ENCODE results near the gene GIGYF1. TPM values are rescaled to one million over a fixed set of nuclear protein-coding genes. Genes with fewer than 3 reads are reported as not detected.

GIGYF1 gene
- total and polyA plus RNA-seq, 2 of the 13 experiments (the other 11 are each of a cell fraction or from before 2014, with no cell fraction given), result 7.6 to 16.1 TPM

DNA sequence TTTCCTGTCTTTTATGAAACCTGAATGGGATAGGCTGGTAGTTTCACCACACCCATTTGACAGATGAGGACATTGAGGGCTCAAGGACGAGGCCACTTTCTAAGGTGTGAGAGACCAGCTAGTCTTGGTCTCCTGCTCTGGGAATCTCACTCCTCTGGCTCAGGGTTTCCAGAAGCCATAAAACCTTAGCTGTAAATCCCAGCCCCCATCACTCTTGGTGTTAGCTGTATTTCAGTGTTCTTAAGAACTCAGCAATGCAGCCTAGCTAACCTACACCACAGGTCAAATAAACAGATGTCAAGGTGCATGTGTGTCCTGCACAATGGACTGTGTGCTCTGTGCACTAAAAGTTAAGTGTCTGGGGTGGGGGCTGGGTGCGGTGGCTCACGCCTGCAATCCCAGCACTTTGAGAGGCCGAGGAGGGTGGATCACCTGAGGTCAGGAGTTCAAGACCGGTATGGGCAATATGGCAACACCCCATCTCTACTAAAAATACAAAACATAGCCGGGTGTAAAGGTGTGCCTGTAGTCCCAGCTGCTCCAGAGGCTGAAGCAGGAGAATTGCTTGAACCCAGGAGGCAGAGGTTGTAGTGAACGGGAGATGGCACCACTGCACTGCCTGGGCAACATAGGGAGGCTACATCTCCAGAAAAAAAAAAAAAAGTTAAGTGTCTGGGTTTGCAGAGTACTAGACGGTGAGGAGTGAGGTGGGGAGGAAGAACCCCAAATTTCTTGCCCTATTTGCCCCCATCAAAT, 25.7 kb upstream of the GIGYF1 start (continued):
- TF ChIP-seq NR2F1 (CRISPR knock-in tag; IDR thresholded peaks at IDR 0.05) (peak in 1 of 2 experiments; percentile 63; a peak in 2 of 4 replicates), KLF9 (CRISPR knock-in tag; IDR thresholded peaks at IDR 0.05; ENCODE audit: low read depth) (no peak), ZNF558 (CRISPR knock-in tag; IDR thresholded peaks at IDR 0.05; ENCODE audit: borderline replicate concordance) (no peak), BATF2 (CRISPR knock-in tag; IDR thresholded peaks at IDR 0.05) (no peak), SIX1 (CRISPR knock-in tag; IDR thresholded peaks at IDR 0.05; ENCODE audit: borderline replicate concordance) (no peak), ZNF790 (CRISPR knock-in tag; IDR thresholded peaks at IDR 0.05; ENCODE audit: borderline replicate concordance) (no peak), PHF21A (CRISPR knock-in tag; IDR thresholded peaks at IDR 0.05) (0 out of 2 replicates have a peak, but pooled peaks have one; percentile 72), ZNF83 (CRISPR knock-in tag; IDR thresholded peaks at IDR 0.05; ENCODE audit: borderline replicate concordance) (no peak), ZNF317 (CRISPR knock-in tag; IDR thresholded peaks at IDR 0.05) (peak; percentile 55; the same call in 1 of the 2 replicates), SETDB1 (CRISPR knock-in tag; IDR thresholded peaks at IDR 0.05; ENCODE audit: borderline replicate concordance) (no peak), GFI1 (CRISPR knock-in tag; IDR thresholded peaks at IDR 0.05; ENCODE audit: borderline replicate concordance) (no peak), SMAD9 (CRISPR knock-in tag; IDR thresholded peaks at IDR 0.05) (no peak), IKZF1 (IDR thresholded peaks at IDR 0.05) (no peak), FOXA3 (CRISPR knock-in tag; IDR thresholded peaks at IDR 0.05) (peak; percentile 23; the same call in 1 of the 2 replicates), ZNF709 (CRISPR knock-in tag; IDR thresholded peaks at IDR 0.05) (no peak), CCDC6 (CRISPR knock-in tag; IDR thresholded peaks at IDR 0.05) (no peak), ZFP36 (IDR thresholded peaks at IDR 0.05; ENCODE audit: borderline replicate concordance, low read depth, low read length, partially characterized antibody) (no peak), BRD4 (CRISPR knock-in tag; IDR thresholded peaks at IDR 0.05) (peak; percentile 70), AGO2 (optimal IDR thresholded peaks at IDR 0.05; ENCODE audit: low read depth, low read length) (no peak), GLI4 (CRISPR knock-in tag; IDR thresholded peaks at IDR 0.05; ENCODE audit: borderline replicate concordance) (no peak), ZNF136 (CRISPR knock-in tag; IDR thresholded peaks at IDR 0.05; ENCODE audit: low read depth) (no peak), GLMP (CRISPR knock-in tag; IDR thresholded peaks at IDR 0.05; ENCODE audit: borderline replicate concordance) (no peak), ZNF234 (CRISPR knock-in tag; conservative IDR thresholded peaks at IDR 0.05) (no peak), NCOA2 (CRISPR knock-in tag; IDR thresholded peaks at IDR 0.05) (peak; percentile 50; the same call in 1 of the 2 replicates)
- TF ChIP-seq, protein P1, sequence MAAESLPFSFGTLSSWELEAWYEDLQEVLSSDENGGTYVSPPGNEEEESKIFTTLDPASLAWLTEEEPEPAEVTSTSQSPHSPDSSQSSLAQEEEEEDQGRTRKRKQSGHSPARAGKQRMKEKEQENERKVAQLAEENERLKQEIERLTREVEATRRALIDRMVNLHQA (CRISPR knock-in tag; IDR thresholded peaks at IDR 0.05), result no peak
- TF ChIP-seq, protein P2, sequence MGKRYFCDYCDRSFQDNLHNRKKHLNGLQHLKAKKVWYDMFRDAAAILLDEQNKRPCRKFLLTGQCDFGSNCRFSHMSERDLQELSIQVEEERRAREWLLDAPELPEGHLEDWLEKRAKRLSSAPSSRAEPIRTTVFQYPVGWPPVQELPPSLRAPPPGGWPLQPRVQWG (CRISPR knock-in tag; IDR thresholded peaks at IDR 0.05; ENCODE audit: borderline replicate concordance, low read depth), result no peak
- TF ChIP-seq, protein P3, sequence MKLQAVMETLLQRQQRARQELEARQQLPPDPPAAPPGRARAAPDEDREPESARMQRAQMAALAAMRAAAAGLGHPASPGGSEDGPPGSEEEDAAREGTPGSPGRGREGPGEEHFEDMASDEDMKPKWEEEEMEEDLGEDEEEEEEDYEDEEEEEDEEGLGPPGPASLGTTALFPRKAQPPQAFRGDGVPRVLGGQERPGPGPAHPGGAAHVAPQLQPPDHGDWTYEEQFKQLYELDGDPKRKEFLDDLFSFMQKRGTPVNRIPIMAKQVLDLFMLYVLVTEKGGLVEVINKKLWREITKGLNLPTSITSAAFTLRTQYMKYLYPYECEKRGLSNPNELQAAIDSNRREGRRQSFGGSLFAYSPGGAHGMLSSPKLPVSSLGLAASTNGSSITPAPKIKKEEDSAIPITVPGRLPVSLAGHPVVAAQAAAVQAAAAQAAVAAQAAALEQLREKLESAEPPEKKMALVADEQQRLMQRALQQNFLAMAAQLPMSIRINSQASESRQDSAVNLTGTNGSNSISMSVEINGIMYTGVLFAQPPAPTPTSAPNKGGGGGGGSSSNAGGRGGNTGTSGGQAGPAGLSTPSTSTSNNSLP (IDR thresholded peaks at IDR 0.05; ENCODE audit: low read depth, low read length), result no peak

Measured in HepG2 (cell line).